HG03280 (cell line): ENCODE measurements around the gene SLC24A4.

Source experiments
- ATAC-seq: cut with Tn5 transposase; IDR thresholded peaks from one replicate; pipeline ENCODE4 v1.9.1; 2021; ENCODE audit warnings: mild to moderate bottlenecking, moderate library complexity; ENCODE audit not compliant: unreplicated experiment

Gene SLC24A4

GRCh38 chr14:92316176-92316575 is 6.8 kb upstream of the SLC24A4 start:
- no peak for ATAC-seq

GRCh38 chr14:92316937-92317336 is 6.0 kb upstream of the SLC24A4 start:
- no peak for ATAC-seq

GRCh38 chr14:92317511-92317910 is 5.5 kb upstream of the SLC24A4 start:
- no peak for ATAC-seq

- ATAC-seq, result no peak
Measured at GRCh38 chr14:92321701-92322100, 1.3 kb upstream of the SLC24A4 start.

GRCh38 chr14:92322516-92322915 is 449 bp upstream of the SLC24A4 start:
- ATAC-seq, result no peak

GRCh38 chr14:92323916-92324818 is 1.2 kb downstream of the SLC24A4 start:
- ATAC-seq, result no peak

- no peak for ATAC-seq
Measured at GRCh38 chr14:92325835-92326234, 2.9 kb downstream of the SLC24A4 start.

- ATAC-seq, result no peak
Measured at GRCh38 chr14:92328664-92329255, 5.8 kb downstream of the SLC24A4 start.

GRCh38 chr14:92334050-92334449 is 11.1 kb downstream of the SLC24A4 start:
- no peak for ATAC-seq

- ATAC-seq, result no peak
Measured at GRCh38 chr14:92336363-92336762, 13.4 kb downstream of the SLC24A4 start.

- no peak for ATAC-seq
Measured at GRCh38 chr14:92339426-92339825, 16.5 kb downstream of the SLC24A4 start.

GRCh38 chr14:92340071-92340470 is 17.1 kb downstream of the SLC24A4 start:
- no peak for ATAC-seq

GRCh38 chr14:92340931-92341330 is 18.0 kb downstream of the SLC24A4 start:
- no peak for ATAC-seq

GRCh38 chr14:92341791-92342190 is 18.8 kb downstream of the SLC24A4 start:
- ATAC-seq, result no peak

- ATAC-seq, result no peak
Measured at GRCh38 chr14:92348154-92348553, 25.2 kb downstream of the SLC24A4 start.

GRCh38 chr14:92351750-92352149 is 28.8 kb downstream of the SLC24A4 start:
- no peak for ATAC-seq

- ATAC-seq, result no peak
Measured at GRCh38 chr14:92352158-92352985, 29.4 kb downstream of the SLC24A4 start.

- ATAC-seq, result no peak
Measured at GRCh38 chr14:92353447-92353846, 30.5 kb downstream of the SLC24A4 start.

GRCh38 chr14:92356677-92357076 is 33.7 kb downstream of the SLC24A4 start:
- ATAC-seq, result no peak

GRCh38 chr14:92360651-92361370 is 37.8 kb downstream of the SLC24A4 start:
- ATAC-seq, result no peak

- ATAC-seq, result no peak
Measured at GRCh38 chr14:92362781-92363235, 39.8 kb downstream of the SLC24A4 start.
